Measurements from ENCODE around the gene OR11L1. TPM values are rescaled to one million over a fixed set of nuclear protein-coding genes. Genes with fewer than 3 reads are reported as not detected.

The OR11L1 gene
- total RNA-seq, 1 experiment from 2014 or later: not detected

DNA sequence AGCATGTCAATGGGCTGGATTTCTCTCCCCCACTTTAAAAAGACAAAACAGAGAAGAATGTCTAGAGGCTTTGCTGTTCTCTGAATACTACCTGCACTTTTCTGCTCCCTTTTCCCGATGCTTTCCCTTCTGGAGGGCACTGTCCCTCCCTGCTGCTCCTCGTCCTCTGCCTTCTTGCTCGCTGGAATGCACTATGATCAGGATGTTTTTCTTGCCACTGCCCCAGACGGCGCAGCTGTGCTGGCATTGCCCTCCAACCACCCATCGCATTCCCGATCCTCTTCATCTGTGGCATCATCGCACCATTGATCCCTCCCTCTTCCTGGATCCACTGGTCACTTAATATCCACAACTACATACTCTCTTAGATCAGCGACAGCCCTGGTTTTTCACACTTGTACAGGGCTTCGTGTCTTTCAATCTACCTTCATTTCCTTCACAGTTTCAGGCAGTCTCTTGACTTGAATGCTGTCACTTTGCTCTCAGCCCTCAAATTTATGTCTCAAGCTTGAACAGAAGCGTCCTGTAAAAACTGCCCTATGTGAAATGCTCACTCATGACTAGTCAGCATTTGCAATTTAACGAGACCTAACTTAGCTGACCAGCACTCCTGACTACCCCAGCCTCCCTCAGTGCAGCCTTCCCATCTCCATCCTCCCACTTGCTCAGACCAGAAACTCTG is 3.5 kb upstream of the OR11L1 start:
- POLR2A ChIA-PET: no interaction called here
- no peak for ATAC-seq
- H3K27me3 ChIP-seq (ENCODE audit: insufficient read depth, low read length): no peaks in the 10 kb centered on the region

DNA sequence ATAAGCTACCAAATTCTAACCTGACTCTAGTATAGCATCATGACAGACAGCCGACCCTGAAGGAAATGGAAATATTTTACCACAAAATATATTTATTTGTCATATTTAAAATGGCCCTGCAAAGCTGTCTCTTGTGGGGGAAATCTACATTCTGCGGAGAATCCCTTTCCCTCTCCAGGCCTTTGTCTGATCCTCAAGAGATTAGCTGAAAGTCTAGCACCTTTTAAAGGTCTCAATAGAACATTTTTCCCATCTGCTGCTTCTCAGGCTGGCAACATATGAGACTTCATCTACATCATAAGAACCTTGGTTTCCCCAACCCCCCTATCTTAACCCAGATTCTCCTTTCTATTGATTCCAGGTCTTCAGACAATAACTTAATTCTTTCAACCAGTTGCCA is 1.7 kb upstream of the OR11L1 start:
- no peaks in the 10 kb centered on the region for H3K27me3 ChIP-seq (ENCODE audit: insufficient read depth, low read length)
- no peak overlapping the region for H3K27ac ChIP-seq (ENCODE audit: low read depth, low read length)
- H3K4me1 ChIP-seq (ENCODE audit: control insufficient read depth in 1 of 2, insufficient read depth in 2 of 2, low read length in 2 of 2): no peaks in the 10 kb centered on the region
- H3K4me3 ChIP-seq (replicated peaks in 1 of 2; ENCODE audit: low read depth in 1 of 2, low read length in 2 of 2): no peak overlapping the region
- TF ChIP-seq SIN3A (IDR thresholded peaks at IDR 0.05; ENCODE audit: low read depth) (no peak), ZFX (IDR thresholded peaks at IDR 0.05) (no peak), CEBPB (IDR thresholded peaks at IDR 0.05; ENCODE audit: low read depth) (no peak)
- H3K4me2 ChIP-seq (ENCODE audit: low read length): no peak overlapping the region
- no peaks in the 10 kb centered on the region for H4K20me1 ChIP-seq (ENCODE audit: insufficient read depth)
- ATAC-seq: no peak
- no TSS peak for BruUV-seq (replicated peaks)
- H2AFZ ChIP-seq (ENCODE audit: low read depth, low read length, poor library complexity, severe bottlenecking): no peak overlapping the region
- H3K9me2 ChIP-seq (ENCODE audit: insufficient read depth): no peaks in the 10 kb centered on the region
- intact Hi-C loops (cut with micrococcal nuclease): no loop called here
- H3K9ac ChIP-seq (ENCODE audit: low read length): no peak overlapping the region
- H3K9me3 ChIP-seq (ENCODE audit: control insufficient read depth in 1 of 2, insufficient read depth in 1 of 2, low read depth in 1 of 2, low read length in 2 of 2): peaks cover 10% of the 10 kb centered on the region in 2 experiments; a peak in 2 of 4 replicates
- RAD21 ChIA-PET (ENCODE audit: low non-redundant PET in 1 of 2, low total read pairs in 2 of 2, uncharacterized antibody in 2 of 2, unreplicated experiment in 2 of 2): no interaction called here
- POLR2A ChIA-PET: no interaction called here
- no peaks in the 10 kb centered on the region for H3K79me2 ChIP-seq (ENCODE audit: insufficient read depth, low read length)
- CTCF ChIA-PET: no interaction called here
- no peak for DNase-seq (ENCODE audit: low read depth, low spot score)
- no peaks in the 10 kb centered on the region for H3K36me3 ChIP-seq (ENCODE audit: control insufficient read depth in 1 of 2, insufficient read depth in 2 of 2, low read length in 2 of 2)

More for the DNA sequence above, 3.5 kb upstream of the OR11L1 start:
- Histone ChIP-seq H3K9me3 (ENCODE audit: control insufficient read depth in 1 of 2, insufficient read depth in 1 of 2, low read depth in 1 of 2, low read length in 2 of 2) (peaks cover 9 to 11% of the 10 kb centered on the region in 2 experiments; a peak in 2 of 4 replicates), H4K20me1 (ENCODE audit: insufficient read depth) (no peaks in the 10 kb centered on the region), H2AFZ (ENCODE audit: low read depth, low read length, poor library complexity, severe bottlenecking) (no peak overlapping the region), H3K9ac (ENCODE audit: low read length) (no peak overlapping the region), H3K9me2 (ENCODE audit: insufficient read depth) (no peaks in the 10 kb centered on the region), H3K4me3 (replicated peaks in 1 of 2; ENCODE audit: low read depth in 1 of 2, low read length in 2 of 2) (no peak overlapping the region), H3K79me2 (ENCODE audit: insufficient read depth, low read length) (no peaks in the 10 kb centered on the region), H3K36me3 (ENCODE audit: control insufficient read depth in 1 of 2, insufficient read depth in 2 of 2, low read length in 2 of 2) (no peaks in the 10 kb centered on the region), H3K27ac (ENCODE audit: low read depth, low read length) (no peak overlapping the region), H3K4me2 (ENCODE audit: low read length) (no peak overlapping the region), H3K4me1 (ENCODE audit: control insufficient read depth in 1 of 2, insufficient read depth in 2 of 2, low read length in 2 of 2) (no peaks in the 10 kb centered on the region)
- DNase-seq (ENCODE audit: low read depth, low spot score): no peak
- intact Hi-C loops (cut with micrococcal nuclease): no loop called here
- TF ChIP-seq ELF1 (IDR thresholded peaks at IDR 0.05; ENCODE audit: borderline replicate concordance, low read depth): no peak
- TF ChIP-seq, protein P1, sequence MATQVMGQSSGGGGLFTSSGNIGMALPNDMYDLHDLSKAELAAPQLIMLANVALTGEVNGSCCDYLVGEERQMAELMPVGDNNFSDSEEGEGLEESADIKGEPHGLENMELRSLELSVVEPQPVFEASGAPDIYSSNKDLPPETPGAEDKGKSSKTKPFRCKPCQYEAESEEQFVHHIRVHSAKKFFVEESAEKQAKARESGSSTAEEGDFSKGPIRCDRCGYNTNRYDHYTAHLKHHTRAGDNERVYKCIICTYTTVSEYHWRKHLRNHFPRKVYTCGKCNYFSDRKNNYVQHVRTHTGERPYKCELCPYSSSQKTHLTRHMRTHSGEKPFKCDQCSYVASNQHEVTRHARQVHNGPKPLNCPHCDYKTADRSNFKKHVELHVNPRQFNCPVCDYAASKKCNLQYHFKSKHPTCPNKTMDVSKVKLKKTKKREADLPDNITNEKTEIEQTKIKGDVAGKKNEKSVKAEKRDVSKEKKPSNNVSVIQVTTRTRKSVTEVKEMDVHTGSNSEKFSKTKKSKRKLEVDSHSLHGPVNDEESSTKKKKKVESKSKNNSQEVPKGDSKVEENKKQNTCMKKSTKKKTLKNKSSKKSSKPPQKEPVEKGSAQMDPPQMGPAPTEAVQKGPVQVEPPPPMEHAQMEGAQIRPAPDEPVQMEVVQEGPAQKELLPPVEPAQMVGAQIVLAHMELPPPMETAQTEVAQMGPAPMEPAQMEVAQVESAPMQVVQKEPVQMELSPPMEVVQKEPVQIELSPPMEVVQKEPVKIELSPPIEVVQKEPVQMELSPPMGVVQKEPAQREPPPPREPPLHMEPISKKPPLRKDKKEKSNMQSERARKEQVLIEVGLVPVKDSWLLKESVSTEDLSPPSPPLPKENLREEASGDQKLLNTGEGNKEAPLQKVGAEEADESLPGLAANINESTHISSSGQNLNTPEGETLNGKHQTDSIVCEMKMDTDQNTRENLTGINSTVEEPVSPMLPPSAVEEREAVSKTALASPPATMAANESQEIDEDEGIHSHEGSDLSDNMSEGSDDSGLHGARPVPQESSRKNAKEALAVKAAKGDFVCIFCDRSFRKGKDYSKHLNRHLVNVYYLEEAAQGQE (IDR thresholded peaks at IDR 0.05; ENCODE audit: low read depth): no peak
- no peak for TF ChIP-seq SP1 (IDR thresholded peaks at IDR 0.05; ENCODE audit: low read depth)
- RAD21 ChIA-PET (ENCODE audit: low non-redundant PET in 1 of 2, low total read pairs in 2 of 2, uncharacterized antibody in 2 of 2, unreplicated experiment in 2 of 2): no interaction called here
- CTCF ChIA-PET: no interaction called here
- no TSS peak for BruUV-seq (replicated peaks)
